ENCODE data around the gene PRKAG1.

The PRKAG1 gene

GRCh38 chr12:48957141-48958048, 61.2 kb downstream of the PRKAG1 start, which contains the start of gene ARF3:
ARF3 (minus strand) TSS chr12:48957487; CDS start chr12:48941095, 16,392 bp downstream.
- peak within 1 kb of the TSS; percentile 77 for H3K4me3 ChIP-seq (ENCODE audit: low read depth, low read length)
- no peak for TF ChIP-seq CTCF (IDR thresholded peaks at IDR 0.05; ENCODE audit: low read depth, low read length, missing control alignments)
- DNase-seq (ENCODE audit: low read depth) = peak; percentile 67

- no peak for DNase-seq (ENCODE audit: low read depth)
- H3K4me3 ChIP-seq (ENCODE audit: low read depth, low read length) = peak overlapping the region; percentile 77
- peak; percentile 34 for TF ChIP-seq CTCF (IDR thresholded peaks at IDR 0.05; ENCODE audit: low read depth, low read length, missing control alignments)
These were observed 62.1 kb downstream of the PRKAG1 start for GRCh38 chr12:48956279-48957140.

- no peak for TF ChIP-seq CTCF (IDR thresholded peaks at IDR 0.05; ENCODE audit: low read depth, low read length, missing control alignments)
- no peak for DNase-seq (ENCODE audit: low read depth)
- no peak overlapping the region for H3K4me3 ChIP-seq (ENCODE audit: low read depth, low read length)
These were observed 63.6 kb downstream of the PRKAG1 start for GRCh38 chr12:48954841-48955501.

GRCh38 chr12:48954061-48954460, 64.5 kb downstream of the PRKAG1 start:
- TF ChIP-seq CTCF (IDR thresholded peaks at IDR 0.05; ENCODE audit: low read depth, low read length, missing control alignments) = no peak
- no peak overlapping the region for H3K4me3 ChIP-seq (ENCODE audit: low read depth, low read length)
- DNase-seq (ENCODE audit: low read depth) = no peak

GRCh38 chr12:48952691-48953090, 65.9 kb downstream of the PRKAG1 start:
- no peak overlapping the region for H3K4me3 ChIP-seq (ENCODE audit: low read depth, low read length)
- TF ChIP-seq CTCF (IDR thresholded peaks at IDR 0.05; ENCODE audit: low read depth, low read length, missing control alignments) = no peak
- DNase-seq (ENCODE audit: low read depth) = no peak
